NK-92 treated with Interleukin-12 subunit alpha and Interleukin-12 subunit beta, amount 100 ng/mL, for 24 hours (cell line): ENCODE results near the gene PLD3.
"Not testable (repeated sequence)": the region's sequence is repeated elsewhere in the genome, so short reads cannot be mapped to it uniquely, and the experiment has no call there.

Experiments
- DNase-seq: peaks from one replicate; lab custom pipeline; 2025; lab: John Stamatoyannopoulos, UW

The PLD3 gene

GRCh38 chr19:40389404-40390083 is 41.0 kb downstream of the PLD3 start:
- DNase-seq = no peak

- DNase-seq = no peak
Observed at GRCh38 chr19:40390084-40390742, 41.7 kb downstream of the PLD3 start, which contains the start of gene HIPK4. TSS of gene HIPK4 (minus strand) at chr19:40390181. CDS start at chr19:40389902, 279 bp downstream.

GRCh38 chr19:40392123-40392522 is 43.6 kb downstream of the PLD3 start:
- DNase-seq = no peak

GRCh38 chr19:40392894-40393517 is 44.5 kb downstream of the PLD3 start:
- no peak for DNase-seq

GRCh38 chr19:40393894-40394815 is 45.7 kb downstream of the PLD3 start:
- no peak for DNase-seq

GRCh38 chr19:40394816-40395210 is 46.3 kb downstream of the PLD3 start:
- no peak for DNase-seq

- DNase-seq = no peak
Observed at GRCh38 chr19:40395956-40396355, 47.5 kb downstream of the PLD3 start.

- no peak for DNase-seq
Observed at GRCh38 chr19:40396886-40397567, 48.5 kb downstream of the PLD3 start.

GRCh38 chr19:40397568-40397906 is 49.0 kb downstream of the PLD3 start:
- DNase-seq = no peak

- no peak for DNase-seq
Observed at GRCh38 chr19:40398417-40399131, 50.1 kb downstream of the PLD3 start.

GRCh38 chr19:40400559-40400958 is 52.1 kb downstream of the PLD3 start:
- no peak for DNase-seq

GRCh38 chr19:40403262-40403984 is 54.9 kb downstream of the PLD3 start:
- peak; percentile 72 for DNase-seq

GRCh38 chr19:40407714-40408597 is 59.5 kb downstream of the PLD3 start:
- DNase-seq = no peak

- DNase-seq = not testable (repeated sequence)
Observed at GRCh38 chr19:40408598-40408925, 60.1 kb downstream of the PLD3 start.

GRCh38 chr19:40410030-40410389 is 61.5 kb downstream of the PLD3 start:
- no peak for DNase-seq

- no peak for DNase-seq
Observed at GRCh38 chr19:40411125-40411842, 62.8 kb downstream of the PLD3 start.

- DNase-seq = no peak
Observed at GRCh38 chr19:40411958-40412499, 63.5 kb downstream of the PLD3 start.

GRCh38 chr19:40412866-40413265 is 64.4 kb downstream of the PLD3 start:
- DNase-seq = no peak
